H9 (cell line): Measurements from ENCODE around the gene SPDYC. TPM values are rescaled to one million over a fixed set of nuclear protein-coding genes. Genes with fewer than 3 reads are reported as not detected.

Source experiments
- DNase-seq: peaks from one replicate; pipeline ENCODE4 v3.0.0-alpha.2; 2017
- H2AFZ ChIP-seq: one replicate; pipeline ENCODE4 v1.6.1; 2013; ENCODE audit warnings: mild to moderate bottlenecking, low read length, control low read depth, moderate library complexity
- H2AK5ac ChIP-seq: 2 replicates; pipeline ENCODE4 v1.6.1; 2013; ENCODE audit warnings: low read length, control low read depth, mixed read lengths; ENCODE audit not compliant: insufficient read length
- H2BK120ac ChIP-seq: one replicate; pipeline ENCODE4 v1.6.1; 2013; ENCODE audit warnings: low read depth, mild to moderate bottlenecking, low read length, control low read depth, inconsistent platforms; ENCODE audit not compliant: poor library complexity, severe bottlenecking
- H2BK12ac ChIP-seq: 2 replicates; pipeline ENCODE4 v1.6.1; 2013; ENCODE audit warnings: low read length, control low read depth, mixed read lengths, low read depth; ENCODE audit not compliant: insufficient read length
- H2BK15ac ChIP-seq: 2 replicates; pipeline ENCODE4 v1.6.1; 2013; ENCODE audit warnings: low read depth, low read length, control low read depth
- H2BK20ac ChIP-seq: one replicate; pipeline ENCODE4 v1.6.1; 2013; ENCODE audit warnings: low read depth, mild to moderate bottlenecking, low read length, control low read depth, inconsistent platforms; ENCODE audit not compliant: poor library complexity, severe bottlenecking
- H2BK5ac ChIP-seq: 2 replicates; pipeline ENCODE4 v1.6.1; 2013; ENCODE audit warnings: low read length, control low read depth, mixed read lengths; ENCODE audit not compliant: insufficient read length
- H3K14ac ChIP-seq: 2 replicates; pipeline ENCODE4 v1.6.1; 2013; ENCODE audit warnings: low read length, control low read depth; ENCODE audit not compliant: insufficient read depth
- H3K18ac ChIP-seq: 2 replicates; pipeline ENCODE4 v1.6.1; 2013; ENCODE audit warnings: low read depth, mild to moderate bottlenecking, mixed read lengths, low read length, control low read depth; ENCODE audit not compliant: insufficient read length
- H3K23ac ChIP-seq: 2 replicates; pipeline ENCODE4 v1.6.1; 2013; ENCODE audit warnings: low read length, control low read depth, mixed read lengths, low read depth; ENCODE audit not compliant: insufficient read length
- H3K23me2 ChIP-seq: 2 replicates; pipeline ENCODE4 v1.6.1; 2013; ENCODE audit warnings: low read depth, mild to moderate bottlenecking, mixed read lengths, low read length, control low read depth; ENCODE audit not compliant: insufficient read length, poor library complexity, severe bottlenecking
- H3K27ac ChIP-seq: 2 replicates; pipeline ENCODE4 v1.5.1; 2013; ENCODE audit warnings: low read length, control low read depth, mixed read lengths, low read depth; ENCODE audit not compliant: insufficient read length
- H3K27me3 ChIP-seq: 2 replicates; pipeline ENCODE4 v1.6.1; 2013; ENCODE audit warnings: low read length, control low read depth, inconsistent platforms; ENCODE audit not compliant: insufficient read depth
- H3K4ac ChIP-seq: 2 replicates; pipeline ENCODE4 v1.6.1; 2013; ENCODE audit warnings: low read depth, mild to moderate bottlenecking, control low read depth, inconsistent platforms, low read length, moderate library complexity
- H3K4me1 ChIP-seq: 2 replicates; pipeline ENCODE4 v1.6.1; 2013; ENCODE audit warnings: low read length, control low read depth, inconsistent platforms; ENCODE audit not compliant: insufficient read depth
- H3K4me2 ChIP-seq: 2 replicates; pipeline ENCODE4 v1.6.1; 2013; ENCODE audit warnings: low read length, control low read depth, mixed read lengths; ENCODE audit not compliant: insufficient read length, insufficient read depth
- H3K56ac ChIP-seq: 2 replicates; pipeline ENCODE4 v1.6.1; 2013; ENCODE audit warnings: low read depth, mild to moderate bottlenecking, mixed read lengths, low read length, control low read depth; ENCODE audit not compliant: insufficient read length
- H3K79me1 ChIP-seq: 2 replicates; pipeline ENCODE4 v1.6.1; 2013; ENCODE audit warnings: low read depth, mild to moderate bottlenecking, moderate library complexity, low read length, control low read depth, inconsistent platforms; ENCODE audit not compliant: insufficient read depth, poor library complexity, severe bottlenecking
- H3K79me2 ChIP-seq: 2 replicates; pipeline ENCODE4 v1.6.1; 2013; ENCODE audit warnings: low read length, control low read depth, inconsistent platforms; ENCODE audit not compliant: insufficient read depth
- H3K9ac ChIP-seq: 2 replicates; pipeline ENCODE4 v1.6.1; 2013; ENCODE audit warnings: low read length, control low read depth, mixed read lengths; ENCODE audit not compliant: insufficient read length; ENCODE audit errors: extremely low read depth
- H3K9me3 ChIP-seq: one replicate; pipeline ENCODE4 v1.6.1; 2013; ENCODE audit warnings: low read depth, low read length, inconsistent platforms; ENCODE audit not compliant: control insufficient read depth
- H3T11ph ChIP-seq: one replicate; pipeline ENCODE4 v1.6.1; 2013; ENCODE audit warnings: mild to moderate bottlenecking, low read length, control low read depth, inconsistent platforms
- H4K20me1 ChIP-seq: one replicate; pipeline ENCODE4 v1.6.1; 2013; ENCODE audit not compliant: control insufficient read depth, insufficient read length, insufficient read depth
- H4K5ac ChIP-seq: 2 replicates; pipeline ENCODE4 v1.6.1; 2013; ENCODE audit warnings: low read depth, mild to moderate bottlenecking, mixed read lengths, low read length, control low read depth; ENCODE audit not compliant: insufficient read length
- H4K8ac ChIP-seq: replicated peaks from 2 replicates; pipeline ENCODE4 v1.6.1; 2013; ENCODE audit warnings: low read length, control low read depth, mixed read lengths, low read depth; ENCODE audit not compliant: insufficient read length
- H4K91ac ChIP-seq: 2 replicates; pipeline ENCODE4 v1.6.1; 2013; ENCODE audit warnings: low read depth, mild to moderate bottlenecking, moderate library complexity, mixed read lengths, low read length, control low read depth; ENCODE audit not compliant: insufficient read length
- H3K27ac Mint-ChIP-seq, 3 experiments: 2 replicates in 2 of 3; 3 replicates in 1 of 3; pipeline ENCODE4 v1.8.0; 2020 to 2021; ENCODE audit warnings: mixed read lengths in 3 of 3, mild to moderate bottlenecking in 1 of 3, moderate library complexity in 1 of 3
- H3K27me3 Mint-ChIP-seq: 2 replicates; pipeline ENCODE4 v1.8.0; 2021; ENCODE audit warnings: low read depth, mild to moderate bottlenecking, moderate library complexity, mixed read lengths
- H3K36me3 Mint-ChIP-seq, 3 experiments: 2 replicates in 2 of 3; 3 replicates in 1 of 3; pipeline ENCODE4 v1.8.0; 2020 to 2021; ENCODE audit warnings: low read depth in 3 of 3, mixed read lengths in 3 of 3; ENCODE audit not compliant: insufficient read depth in 1 of 3
- H3K4me1 Mint-ChIP-seq, 2 experiments: 2 replicates each; pipeline ENCODE4 v1.8.0; 2020; ENCODE audit warnings: mixed read lengths in 2 of 2
- H3K4me3 Mint-ChIP-seq, 2 experiments: 2 replicates in 1 of 2; 3 replicates in 1 of 2; pipeline ENCODE4 v1.8.0; 2020 to 2021; ENCODE audit warnings: mild to moderate bottlenecking in 2 of 2, mixed read lengths in 2 of 2, moderate library complexity in 1 of 2
- H3K9me3 Mint-ChIP-seq, 2 experiments: 2 replicates in 1 of 2; 3 replicates in 1 of 2; pipeline ENCODE4 v1.8.0; 2020; ENCODE audit warnings: mild to moderate bottlenecking in 2 of 2, mixed read lengths in 2 of 2, moderate library complexity in 1 of 2
- WGBS: extraction: QIAGEN DNeasy Blood & Tissue Kit; methylation state at CpG from one replicate; pipeline ENCODE4 v1.1.7; 2013; ENCODE audit warnings: missing lambda C conversion rate, low lambda C conversion rate, mixed read lengths; ENCODE audit not compliant: insufficient read length; ENCODE audit errors: extremely low coverage; 5-methylcytosine and 5-hydroxymethylcytosine counted together
- total RNA-seq: library from RNA; stranded (reverse); gene quantifications from 2 replicates; pipeline ENCODE4 v1.2.1, GENCODE V29; 2021
- TF ChIP-seq, protein P1 (sequence below): fragments of 200-600 bp; sonication (generic); conservative IDR thresholded peaks from 3 replicates; pipeline ENCODE4 v1.8.0; 2021; ENCODE audit warnings: antibody characterized with exemption, mild to moderate bottlenecking

Gene SPDYC
- total RNA-seq, 1 experiment from 2014 or later: 0.61 TPM

DNA sequence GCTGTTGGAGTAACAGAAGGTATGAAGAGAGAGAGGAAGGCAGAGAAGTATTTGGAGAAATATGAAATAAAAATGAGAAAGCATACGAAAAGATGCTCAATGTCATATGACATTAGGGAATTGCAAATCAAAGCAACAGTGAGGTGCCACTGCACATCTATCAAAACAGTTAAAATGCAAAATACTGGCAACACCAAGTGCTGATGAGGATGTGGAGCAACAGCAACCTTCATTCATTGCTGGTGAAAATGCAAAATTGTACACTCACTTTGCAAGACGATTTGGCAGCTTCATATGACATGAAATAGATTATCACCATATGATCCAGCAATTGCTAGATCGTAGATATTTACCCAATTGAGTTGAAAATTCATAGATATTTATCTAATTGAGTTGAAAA lies 9.4 kb upstream of the SPDYC start:
- Histone ChIP-seq H4K20me1 (no peaks in the 10 kb centered on the region), H2BK15ac (no peak overlapping the region), H3K4me1 (no peaks in the 10 kb centered on the region), H3K14ac (no peak overlapping the region), H3K27ac (no peak overlapping the region), H3K4ac (no peak overlapping the region), H3K4me2 (no peak overlapping the region), H2BK12ac (no peak overlapping the region), H3K9ac (no peak overlapping the region), H2BK120ac (no peak overlapping the region), H3K56ac (no peak overlapping the region), H2BK5ac (no peak overlapping the region), H3K79me2 (no peaks in the 10 kb centered on the region), H2BK20ac (no peak overlapping the region), H3T11ph (no peak overlapping the region), H3K23me2 (no peaks in the 10 kb centered on the region), H4K91ac (no peak overlapping the region), H4K8ac (no peak overlapping the region), H3K27me3 (no peaks in the 10 kb centered on the region), H2AFZ (no peak overlapping the region), H3K18ac (no peak overlapping the region), H2AK5ac (no peak overlapping the region), H3K9me3 (no peaks in the 10 kb centered on the region), H4K5ac (no peak overlapping the region), H3K23ac (no peak overlapping the region), H3K79me1 (no peaks in the 10 kb centered on the region)
- Mint-ChIP-seq H3K27me3 (peaks cover 6% of the 10 kb centered on the region), H3K4me1 (peaks cover 0 to 2% of the 10 kb centered on the region in 2 experiments; a peak in 2 of 4 replicates), H3K36me3 (no peaks in the 10 kb centered on the region), H3K27ac (no peak overlapping the region), H3K4me3 (no peak overlapping the region), H3K9me3 (no peaks in the 10 kb centered on the region)
- no peak for DNase-seq
- WGBS: no CpG with 5 or more reads among the region's 3 CpGs
- TF ChIP-seq, protein P1, sequence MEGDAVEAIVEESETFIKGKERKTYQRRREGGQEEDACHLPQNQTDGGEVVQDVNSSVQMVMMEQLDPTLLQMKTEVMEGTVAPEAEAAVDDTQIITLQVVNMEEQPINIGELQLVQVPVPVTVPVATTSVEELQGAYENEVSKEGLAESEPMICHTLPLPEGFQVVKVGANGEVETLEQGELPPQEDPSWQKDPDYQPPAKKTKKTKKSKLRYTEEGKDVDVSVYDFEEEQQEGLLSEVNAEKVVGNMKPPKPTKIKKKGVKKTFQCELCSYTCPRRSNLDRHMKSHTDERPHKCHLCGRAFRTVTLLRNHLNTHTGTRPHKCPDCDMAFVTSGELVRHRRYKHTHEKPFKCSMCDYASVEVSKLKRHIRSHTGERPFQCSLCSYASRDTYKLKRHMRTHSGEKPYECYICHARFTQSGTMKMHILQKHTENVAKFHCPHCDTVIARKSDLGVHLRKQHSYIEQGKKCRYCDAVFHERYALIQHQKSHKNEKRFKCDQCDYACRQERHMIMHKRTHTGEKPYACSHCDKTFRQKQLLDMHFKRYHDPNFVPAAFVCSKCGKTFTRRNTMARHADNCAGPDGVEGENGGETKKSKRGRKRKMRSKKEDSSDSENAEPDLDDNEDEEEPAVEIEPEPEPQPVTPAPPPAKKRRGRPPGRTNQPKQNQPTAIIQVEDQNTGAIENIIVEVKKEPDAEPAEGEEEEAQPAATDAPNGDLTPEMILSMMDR: no peak
